Measurements from ENCODE around the gene CYB5R4.

DNA sequence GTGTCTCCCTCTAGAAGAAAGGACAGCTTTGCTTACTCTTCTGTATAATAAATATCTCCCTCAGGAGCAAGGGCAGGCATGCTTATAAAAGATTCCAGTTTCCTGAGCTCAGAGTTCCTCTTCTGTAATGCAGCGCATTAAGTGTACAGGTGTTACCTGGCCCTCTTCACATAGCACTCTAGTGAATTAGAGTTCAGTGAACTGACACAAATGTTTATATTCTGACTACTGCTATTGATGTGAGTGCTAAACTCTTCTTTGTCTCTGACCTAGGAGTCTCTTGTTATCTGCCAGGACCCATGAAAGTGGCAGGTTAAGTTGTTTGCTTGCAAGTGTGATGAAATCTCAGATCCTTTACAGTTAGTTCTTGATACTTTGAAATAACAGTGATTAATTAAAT is 33.5 kb downstream of the CYB5R4 start:
- TF ChIP-seq, protein P1, sequence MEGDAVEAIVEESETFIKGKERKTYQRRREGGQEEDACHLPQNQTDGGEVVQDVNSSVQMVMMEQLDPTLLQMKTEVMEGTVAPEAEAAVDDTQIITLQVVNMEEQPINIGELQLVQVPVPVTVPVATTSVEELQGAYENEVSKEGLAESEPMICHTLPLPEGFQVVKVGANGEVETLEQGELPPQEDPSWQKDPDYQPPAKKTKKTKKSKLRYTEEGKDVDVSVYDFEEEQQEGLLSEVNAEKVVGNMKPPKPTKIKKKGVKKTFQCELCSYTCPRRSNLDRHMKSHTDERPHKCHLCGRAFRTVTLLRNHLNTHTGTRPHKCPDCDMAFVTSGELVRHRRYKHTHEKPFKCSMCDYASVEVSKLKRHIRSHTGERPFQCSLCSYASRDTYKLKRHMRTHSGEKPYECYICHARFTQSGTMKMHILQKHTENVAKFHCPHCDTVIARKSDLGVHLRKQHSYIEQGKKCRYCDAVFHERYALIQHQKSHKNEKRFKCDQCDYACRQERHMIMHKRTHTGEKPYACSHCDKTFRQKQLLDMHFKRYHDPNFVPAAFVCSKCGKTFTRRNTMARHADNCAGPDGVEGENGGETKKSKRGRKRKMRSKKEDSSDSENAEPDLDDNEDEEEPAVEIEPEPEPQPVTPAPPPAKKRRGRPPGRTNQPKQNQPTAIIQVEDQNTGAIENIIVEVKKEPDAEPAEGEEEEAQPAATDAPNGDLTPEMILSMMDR (IDR thresholded peaks at IDR 0.05) = no peak
- no peak for TF ChIP-seq EP300 (IDR thresholded peaks at IDR 0.05)
